ENCODE results near the gene FAM187B. TPM values are rescaled to one million over a fixed set of nuclear protein-coding genes. Genes with fewer than 3 reads are reported as not detected.

FAM187B gene
- total RNA-seq, 4 donors from 2014 or later = not detected

DNA sequence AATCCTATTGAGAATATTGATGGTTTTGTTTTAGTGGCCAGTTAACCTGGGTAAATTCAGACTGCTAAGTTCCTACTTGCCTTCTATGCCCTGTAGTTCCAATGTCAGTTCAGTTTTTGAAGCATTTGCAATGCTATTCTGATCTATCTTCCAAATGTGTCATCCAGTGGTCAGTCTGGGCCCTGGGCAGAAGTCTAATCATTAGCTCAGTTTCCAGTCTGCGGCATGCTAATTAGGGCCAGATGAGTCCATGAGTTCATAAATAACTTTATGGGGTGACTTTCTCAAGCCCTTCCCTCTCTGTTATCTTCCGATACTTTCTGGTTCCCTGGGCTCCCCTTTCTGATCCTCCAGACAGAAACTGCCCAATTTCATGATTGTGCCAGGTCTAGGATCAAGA is 32.7 kb downstream of the FAM187B start:
- 29 to 56% methylated on average over 1 to 2 of the region's 2 CpGs for WGBS, 2 donors (ENCODE audit: low coverage in 1 of 2)
- H3K4me1 ChIP-seq = no peaks in the 10 kb centered on the region
- no peak overlapping the region for H3K27ac ChIP-seq
- TF ChIP-seq, protein P1, sequence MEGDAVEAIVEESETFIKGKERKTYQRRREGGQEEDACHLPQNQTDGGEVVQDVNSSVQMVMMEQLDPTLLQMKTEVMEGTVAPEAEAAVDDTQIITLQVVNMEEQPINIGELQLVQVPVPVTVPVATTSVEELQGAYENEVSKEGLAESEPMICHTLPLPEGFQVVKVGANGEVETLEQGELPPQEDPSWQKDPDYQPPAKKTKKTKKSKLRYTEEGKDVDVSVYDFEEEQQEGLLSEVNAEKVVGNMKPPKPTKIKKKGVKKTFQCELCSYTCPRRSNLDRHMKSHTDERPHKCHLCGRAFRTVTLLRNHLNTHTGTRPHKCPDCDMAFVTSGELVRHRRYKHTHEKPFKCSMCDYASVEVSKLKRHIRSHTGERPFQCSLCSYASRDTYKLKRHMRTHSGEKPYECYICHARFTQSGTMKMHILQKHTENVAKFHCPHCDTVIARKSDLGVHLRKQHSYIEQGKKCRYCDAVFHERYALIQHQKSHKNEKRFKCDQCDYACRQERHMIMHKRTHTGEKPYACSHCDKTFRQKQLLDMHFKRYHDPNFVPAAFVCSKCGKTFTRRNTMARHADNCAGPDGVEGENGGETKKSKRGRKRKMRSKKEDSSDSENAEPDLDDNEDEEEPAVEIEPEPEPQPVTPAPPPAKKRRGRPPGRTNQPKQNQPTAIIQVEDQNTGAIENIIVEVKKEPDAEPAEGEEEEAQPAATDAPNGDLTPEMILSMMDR (IDR thresholded peaks at IDR 0.05) = no peak
- TF ChIP-seq POLR2AphosphoS5 (IDR thresholded peaks at IDR 0.05) (no peak), POLR2A (IDR thresholded peaks at IDR 0.05) (no peak), EP300 (IDR thresholded peaks at IDR 0.05) (no peak)
- no peaks in the 10 kb centered on the region for H3K9me3 ChIP-seq
- H3K27me3 ChIP-seq = peaks cover 56% of the 10 kb centered on the region
- H3K4me3 ChIP-seq = no peak overlapping the region
- no peak for ATAC-seq
- no peaks in the 10 kb centered on the region for H3K36me3 ChIP-seq

DNA sequence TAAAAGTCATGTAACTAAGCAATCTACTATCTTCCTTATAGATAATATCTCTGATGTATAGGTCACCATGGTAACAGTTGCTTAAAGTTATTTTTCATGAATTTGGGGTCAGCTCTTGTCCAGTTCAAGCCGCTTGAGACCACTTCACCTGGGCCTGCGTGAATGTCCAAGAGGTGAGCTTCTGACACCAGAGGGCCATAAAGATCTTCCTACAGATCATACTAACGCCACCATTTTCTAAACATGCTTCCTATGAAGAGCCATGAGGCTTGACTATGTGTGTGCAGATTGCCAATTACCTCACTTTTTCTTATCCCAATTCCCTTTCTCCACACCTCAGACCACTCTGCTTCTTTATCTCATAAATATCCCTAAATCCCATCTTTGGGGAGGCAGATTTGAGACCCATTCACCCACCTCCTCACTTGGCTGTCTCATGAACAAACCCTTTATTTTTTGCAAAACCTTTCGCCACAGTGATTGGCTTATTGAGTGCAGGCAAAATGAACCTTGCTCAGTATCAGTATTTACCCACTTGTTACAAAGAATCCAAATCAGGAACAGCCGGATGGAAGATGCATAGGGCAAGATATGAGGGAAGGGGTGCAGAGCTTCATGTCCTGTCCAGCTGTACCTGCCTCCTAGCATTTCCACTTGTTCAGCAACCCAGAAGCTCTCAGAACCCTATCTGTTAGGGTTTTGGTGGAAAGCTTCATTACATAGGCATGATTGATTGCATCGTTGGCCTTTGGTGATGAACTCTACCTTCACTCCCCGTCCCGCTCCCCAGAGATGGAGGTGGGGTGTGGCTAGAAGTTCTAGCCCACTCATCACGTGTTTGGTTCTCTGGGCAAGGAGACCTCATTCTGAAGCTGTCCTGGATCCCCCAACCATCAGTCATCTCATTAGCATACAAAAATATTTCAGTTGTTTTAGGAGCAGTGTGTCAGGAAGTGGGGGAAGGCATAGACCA is 34.2 kb downstream of the FAM187B start:
- Histone ChIP-seq H3K4me3 (no peak overlapping the region), H3K9me3 (no peaks in the 10 kb centered on the region), H3K27ac (no peak overlapping the region), H3K4me1 (no peaks in the 10 kb centered on the region), H3K27me3 (peaks cover 51% of the 10 kb centered on the region), H3K36me3 (no peaks in the 10 kb centered on the region)
- TF ChIP-seq EP300 (IDR thresholded peaks at IDR 0.05) = no peak
- TF ChIP-seq, protein P1 (IDR thresholded peaks at IDR 0.05) = no peak
- no peak for TF ChIP-seq POLR2A (IDR thresholded peaks at IDR 0.05)
- no peak for TF ChIP-seq POLR2AphosphoS5 (IDR thresholded peaks at IDR 0.05)
- no peak for ATAC-seq
- whole genome bisulfite sequencing, 2 donors (ENCODE audit: low coverage in 1 of 2) = 52 to 74% methylated on average over 3 to 8 of the region's 9 CpGs

DNA sequence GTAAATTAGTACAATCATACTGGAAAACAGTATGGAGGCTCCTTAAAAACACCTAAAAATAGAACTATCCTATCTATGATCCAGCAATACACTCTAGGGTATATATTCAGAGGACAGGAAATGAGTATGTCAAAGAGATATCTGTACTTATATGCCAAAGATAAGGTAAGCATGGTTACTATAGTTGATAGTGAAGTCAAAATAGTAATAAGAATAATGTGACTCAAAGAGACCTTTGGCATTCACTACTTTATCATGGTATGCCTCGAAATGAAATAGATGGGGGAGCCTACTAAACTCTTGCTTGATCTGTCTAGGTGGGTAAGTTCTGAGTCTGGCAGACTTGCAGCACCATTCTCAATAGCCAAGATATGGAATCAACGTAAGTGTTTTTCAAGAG is 43.7 kb downstream of the FAM187B start:
- TF ChIP-seq POLR2A (IDR thresholded peaks at IDR 0.05) (no peak), POLR2AphosphoS5 (IDR thresholded peaks at IDR 0.05) (no peak), EP300 (IDR thresholded peaks at IDR 0.05) (no peak)
- TF ChIP-seq, protein P1 (IDR thresholded peaks at IDR 0.05) = no peak
- no peaks in the 10 kb centered on the region for H3K27me3 ChIP-seq
- WGBS, 2 donors (ENCODE audit: low coverage in 1 of 2) = 77 to 79% methylated on average over 2 of the region's 2 CpGs

DNA sequence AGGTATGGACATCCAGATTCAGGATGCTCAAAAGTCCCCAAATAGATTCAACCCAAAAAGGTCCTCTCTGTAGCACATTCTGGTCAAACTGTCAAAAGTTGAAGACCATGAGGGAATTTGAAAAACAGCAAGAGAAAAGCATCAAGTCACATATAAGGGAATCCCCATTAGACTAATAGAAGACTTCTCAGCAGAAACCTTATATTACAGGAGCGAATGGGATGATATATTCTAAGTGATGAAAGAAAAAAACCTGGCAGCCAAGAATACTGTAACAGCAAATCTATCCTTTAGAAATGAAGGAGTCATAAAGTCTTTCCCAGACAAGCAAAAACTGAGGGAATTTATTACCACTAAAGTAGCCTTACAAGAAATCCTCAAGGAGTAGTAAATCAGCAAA is 44.3 kb downstream of the FAM187B start:
- no peak overlapping the region for H3K27ac ChIP-seq
- H3K9me3 ChIP-seq = peaks cover 0 to 18% (median 0%) of the 10 kb centered on the region in 3 donors
- no peaks in the 10 kb centered on the region for H3K27me3 ChIP-seq
- H3K36me3 ChIP-seq = no peaks in the 10 kb centered on the region
- TF ChIP-seq, protein P1 (IDR thresholded peaks at IDR 0.05) = no peak
- TF ChIP-seq EP300 (IDR thresholded peaks at IDR 0.05) (no peak), POLR2AphosphoS5 (IDR thresholded peaks at IDR 0.05) (no peak)
- H3K4me3 ChIP-seq = no peak overlapping the region
- no peaks in the 10 kb centered on the region for H3K4me1 ChIP-seq
- ATAC-seq = no peak
- 79 to 88% methylated on average over 1 of the region's 1 CpG for WGBS, 2 donors (ENCODE audit: low coverage in 1 of 2)

More for the DNA sequence above, 43.7 kb downstream of the FAM187B start:
- ATAC-seq = no peak
- Histone ChIP-seq H3K4me3 (no peak overlapping the region), H3K4me1 (no peaks in the 10 kb centered on the region), H3K36me3 (no peaks in the 10 kb centered on the region), H3K27ac (no peak overlapping the region), H3K9me3 (peaks cover 0 to 18% (median 0%) of the 10 kb centered on the region in 3 donors)

DNA sequence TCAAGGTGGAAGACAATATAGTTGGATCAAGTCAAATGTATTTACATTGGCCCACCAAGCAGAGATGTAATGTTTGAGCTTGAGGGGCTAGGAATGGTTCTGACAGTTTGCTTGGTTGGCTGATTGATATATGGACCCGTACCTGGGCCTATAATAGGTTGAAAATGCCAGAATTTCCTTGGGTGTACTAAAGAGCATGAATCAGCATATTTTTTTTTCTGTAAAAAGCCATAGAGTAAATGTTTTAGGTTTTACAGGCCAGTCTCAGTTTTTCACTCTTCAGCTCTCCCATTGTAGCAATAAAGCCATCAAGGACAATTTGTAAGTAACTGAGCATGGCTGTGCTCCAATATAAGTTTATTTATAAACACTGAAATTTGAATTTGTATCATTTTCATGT is 47.2 kb downstream of the FAM187B start:
- H3K27ac ChIP-seq = no peak overlapping the region
- no peaks in the 10 kb centered on the region for H3K4me1 ChIP-seq
- ATAC-seq = no peak
- TF ChIP-seq POLR2AphosphoS5 (IDR thresholded peaks at IDR 0.05) (no peak), EP300 (IDR thresholded peaks at IDR 0.05) (no peak), POLR2A (IDR thresholded peaks at IDR 0.05) (no peak)
- TF ChIP-seq, protein P1 (IDR thresholded peaks at IDR 0.05) = no peak
- H3K9me3 ChIP-seq = peaks cover 0 to 18% (median 0%) of the 10 kb centered on the region in 3 donors
- WGBS, 2 donors (ENCODE audit: low coverage in 1 of 2) = 73 to 76% methylated on average over 1 of the region's 1 CpG
- H3K36me3 ChIP-seq = no peaks in the 10 kb centered on the region
- H3K27me3 ChIP-seq = peaks cover 7% of the 10 kb centered on the region
- H3K4me3 ChIP-seq = no peak overlapping the region

All from gastroesophageal sphincter (tissue), 4 donors.